ENCODE measurements around the gene IDH1. TPM values are rescaled to one million over a fixed set of nuclear protein-coding genes. Genes with fewer than 3 reads are reported as not detected.

The IDH1 gene
- total and polyA plus RNA-seq, 2 of the 8 experiments (the other 6 are each of a cell fraction or from before 2014, with no cell fraction given): 174 to 398 TPM

DNA sequence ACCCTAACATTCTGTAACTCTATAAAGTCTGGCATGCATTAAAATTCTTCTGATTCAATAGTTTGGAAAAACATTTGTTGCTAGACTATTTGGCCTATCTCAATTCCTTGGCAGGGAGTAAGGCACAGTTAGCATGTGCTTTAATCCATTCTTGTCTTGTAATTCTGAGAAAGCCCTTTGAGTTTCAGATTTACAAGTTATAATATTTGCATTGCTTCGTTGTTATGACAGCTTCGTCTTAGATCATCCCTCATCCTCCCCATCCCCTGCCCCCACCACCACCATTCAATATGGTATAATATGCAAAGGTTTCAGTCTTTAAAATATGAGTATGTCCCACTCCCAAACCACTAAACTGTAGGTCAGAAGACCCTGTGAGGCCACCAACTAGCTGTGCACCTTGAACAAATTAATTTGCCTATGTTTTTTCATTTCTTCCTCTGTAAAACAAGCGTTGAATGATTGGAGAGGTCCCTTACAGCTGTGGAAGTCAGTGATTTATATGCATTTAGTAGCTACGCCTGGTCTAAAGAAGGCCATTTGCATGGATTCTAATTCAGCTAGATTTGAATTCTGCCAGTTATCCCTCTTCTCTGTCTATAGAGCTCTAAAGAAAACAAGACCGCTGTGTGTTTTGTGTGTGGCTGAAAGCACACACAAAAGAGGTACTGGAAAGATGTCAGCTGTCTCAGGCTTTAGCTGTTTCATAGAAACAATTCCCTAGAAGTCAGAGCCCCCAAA lies 65.6 kb downstream of the IDH1 start (continued):
- TF ChIP-seq, protein P1, sequence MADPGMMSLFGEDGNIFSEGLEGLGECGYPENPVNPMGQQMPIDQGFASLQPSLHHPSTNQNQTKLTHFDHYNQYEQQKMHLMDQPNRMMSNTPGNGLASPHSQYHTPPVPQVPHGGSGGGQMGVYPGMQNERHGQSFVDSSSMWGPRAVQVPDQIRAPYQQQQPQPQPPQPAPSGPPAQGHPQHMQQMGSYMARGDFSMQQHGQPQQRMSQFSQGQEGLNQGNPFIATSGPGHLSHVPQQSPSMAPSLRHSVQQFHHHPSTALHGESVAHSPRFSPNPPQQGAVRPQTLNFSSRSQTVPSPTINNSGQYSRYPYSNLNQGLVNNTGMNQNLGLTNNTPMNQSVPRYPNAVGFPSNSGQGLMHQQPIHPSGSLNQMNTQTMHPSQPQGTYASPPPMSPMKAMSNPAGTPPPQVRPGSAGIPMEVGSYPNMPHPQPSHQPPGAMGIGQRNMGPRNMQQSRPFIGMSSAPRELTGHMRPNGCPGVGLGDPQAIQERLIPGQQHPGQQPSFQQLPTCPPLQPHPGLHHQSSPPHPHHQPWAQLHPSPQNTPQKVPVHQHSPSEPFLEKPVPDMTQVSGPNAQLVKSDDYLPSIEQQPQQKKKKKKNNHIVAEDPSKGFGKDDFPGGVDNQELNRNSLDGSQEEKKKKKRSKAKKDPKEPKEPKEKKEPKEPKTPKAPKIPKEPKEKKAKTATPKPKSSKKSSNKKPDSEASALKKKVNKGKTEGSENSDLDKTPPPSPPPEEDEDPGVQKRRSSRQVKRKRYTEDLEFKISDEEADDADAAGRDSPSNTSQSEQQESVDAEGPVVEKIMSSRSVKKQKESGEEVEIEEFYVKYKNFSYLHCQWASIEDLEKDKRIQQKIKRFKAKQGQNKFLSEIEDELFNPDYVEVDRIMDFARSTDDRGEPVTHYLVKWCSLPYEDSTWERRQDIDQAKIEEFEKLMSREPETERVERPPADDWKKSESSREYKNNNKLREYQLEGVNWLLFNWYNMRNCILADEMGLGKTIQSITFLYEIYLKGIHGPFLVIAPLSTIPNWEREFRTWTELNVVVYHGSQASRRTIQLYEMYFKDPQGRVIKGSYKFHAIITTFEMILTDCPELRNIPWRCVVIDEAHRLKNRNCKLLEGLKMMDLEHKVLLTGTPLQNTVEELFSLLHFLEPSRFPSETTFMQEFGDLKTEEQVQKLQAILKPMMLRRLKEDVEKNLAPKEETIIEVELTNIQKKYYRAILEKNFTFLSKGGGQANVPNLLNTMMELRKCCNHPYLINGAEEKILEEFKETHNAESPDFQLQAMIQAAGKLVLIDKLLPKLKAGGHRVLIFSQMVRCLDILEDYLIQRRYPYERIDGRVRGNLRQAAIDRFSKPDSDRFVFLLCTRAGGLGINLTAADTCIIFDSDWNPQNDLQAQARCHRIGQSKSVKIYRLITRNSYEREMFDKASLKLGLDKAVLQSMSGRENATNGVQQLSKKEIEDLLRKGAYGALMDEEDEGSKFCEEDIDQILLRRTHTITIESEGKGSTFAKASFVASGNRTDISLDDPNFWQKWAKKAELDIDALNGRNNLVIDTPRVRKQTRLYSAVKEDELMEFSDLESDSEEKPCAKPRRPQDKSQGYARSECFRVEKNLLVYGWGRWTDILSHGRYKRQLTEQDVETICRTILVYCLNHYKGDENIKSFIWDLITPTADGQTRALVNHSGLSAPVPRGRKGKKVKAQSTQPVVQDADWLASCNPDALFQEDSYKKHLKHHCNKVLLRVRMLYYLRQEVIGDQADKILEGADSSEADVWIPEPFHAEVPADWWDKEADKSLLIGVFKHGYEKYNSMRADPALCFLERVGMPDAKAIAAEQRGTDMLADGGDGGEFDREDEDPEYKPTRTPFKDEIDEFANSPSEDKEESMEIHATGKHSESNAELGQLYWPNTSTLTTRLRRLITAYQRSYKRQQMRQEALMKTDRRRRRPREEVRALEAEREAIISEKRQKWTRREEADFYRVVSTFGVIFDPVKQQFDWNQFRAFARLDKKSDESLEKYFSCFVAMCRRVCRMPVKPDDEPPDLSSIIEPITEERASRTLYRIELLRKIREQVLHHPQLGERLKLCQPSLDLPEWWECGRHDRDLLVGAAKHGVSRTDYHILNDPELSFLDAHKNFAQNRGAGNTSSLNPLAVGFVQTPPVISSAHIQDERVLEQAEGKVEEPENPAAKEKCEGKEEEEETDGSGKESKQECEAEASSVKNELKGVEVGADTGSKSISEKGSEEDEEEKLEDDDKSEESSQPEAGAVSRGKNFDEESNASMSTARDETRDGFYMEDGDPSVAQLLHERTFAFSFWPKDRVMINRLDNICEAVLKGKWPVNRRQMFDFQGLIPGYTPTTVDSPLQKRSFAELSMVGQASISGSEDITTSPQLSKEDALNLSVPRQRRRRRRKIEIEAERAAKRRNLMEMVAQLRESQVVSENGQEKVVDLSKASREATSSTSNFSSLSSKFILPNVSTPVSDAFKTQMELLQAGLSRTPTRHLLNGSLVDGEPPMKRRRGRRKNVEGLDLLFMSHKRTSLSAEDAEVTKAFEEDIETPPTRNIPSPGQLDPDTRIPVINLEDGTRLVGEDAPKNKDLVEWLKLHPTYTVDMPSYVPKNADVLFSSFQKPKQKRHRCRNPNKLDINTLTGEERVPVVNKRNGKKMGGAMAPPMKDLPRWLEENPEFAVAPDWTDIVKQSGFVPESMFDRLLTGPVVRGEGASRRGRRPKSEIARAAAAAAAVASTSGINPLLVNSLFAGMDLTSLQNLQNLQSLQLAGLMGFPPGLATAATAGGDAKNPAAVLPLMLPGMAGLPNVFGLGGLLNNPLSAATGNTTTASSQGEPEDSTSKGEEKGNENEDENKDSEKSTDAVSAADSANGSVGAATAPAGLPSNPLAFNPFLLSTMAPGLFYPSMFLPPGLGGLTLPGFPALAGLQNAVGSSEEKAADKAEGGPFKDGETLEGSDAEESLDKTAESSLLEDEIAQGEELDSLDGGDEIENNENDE (IDR thresholded peaks at IDR 0.05; ENCODE audit: insufficient replicate concordance, low read length): no peak
- TF ChIP-seq GABPA (IDR thresholded peaks at IDR 0.05; ENCODE audit: borderline replicate concordance, insufficient read depth, low read length): no peak
- TF ChIP-seq KDM4A (IDR thresholded peaks at IDR 0.05; ENCODE audit: low read depth, low read length, severe bottlenecking): no peak
- TF ChIP-seq, protein P2, sequence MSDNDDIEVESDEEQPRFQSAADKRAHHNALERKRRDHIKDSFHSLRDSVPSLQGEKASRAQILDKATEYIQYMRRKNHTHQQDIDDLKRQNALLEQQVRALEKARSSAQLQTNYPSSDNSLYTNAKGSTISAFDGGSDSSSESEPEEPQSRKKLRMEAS (IDR thresholded peaks at IDR 0.05): no peak
- TF ChIP-seq ZNF274 (IDR thresholded peaks at IDR 0.05; ENCODE audit: borderline replicate concordance, extremely low read depth, low read length): no peak
- TF ChIP-seq SP4 (IDR thresholded peaks at IDR 0.05; ENCODE audit: low read length): no peak
- TF ChIP-seq, protein P3, sequence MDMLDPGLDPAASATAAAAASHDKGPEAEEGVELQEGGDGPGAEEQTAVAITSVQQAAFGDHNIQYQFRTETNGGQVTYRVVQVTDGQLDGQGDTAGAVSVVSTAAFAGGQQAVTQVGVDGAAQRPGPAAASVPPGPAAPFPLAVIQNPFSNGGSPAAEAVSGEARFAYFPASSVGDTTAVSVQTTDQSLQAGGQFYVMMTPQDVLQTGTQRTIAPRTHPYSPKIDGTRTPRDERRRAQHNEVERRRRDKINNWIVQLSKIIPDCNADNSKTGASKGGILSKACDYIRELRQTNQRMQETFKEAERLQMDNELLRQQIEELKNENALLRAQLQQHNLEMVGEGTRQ (IDR thresholded peaks at IDR 0.05; ENCODE audit: low read length): no peak

Data from H1 (cell line).